ENCODE data around the gene GATD1. TPM values are rescaled to one million over a fixed set of nuclear protein-coding genes. Genes with fewer than 3 reads are reported as not detected.

Gene GATD1
- total and polyA plus RNA-seq, 2 experiments from 2014 or later: 39.3 to 51.0 TPM

- no peaks in the 10 kb centered on the region for H3K79me2 ChIP-seq (replicated peaks; ENCODE audit: insufficient read depth)
- H3K4me3 Mint-ChIP-seq: peak overlapping the region; percentile 64
- H3K27ac ChIP-seq (ENCODE audit: low read depth): no peak overlapping the region
- no peak overlapping the region for H2AFZ ChIP-seq
- H3K4me2 ChIP-seq: peak overlapping the region; percentile 88
- peak overlapping the region; percentile 65 for H3K4me3 ChIP-seq
- H3K9me3 Mint-ChIP-seq: no peaks in the 10 kb centered on the region; the same call in 2 of the 3 replicates
- no peak for ATAC-seq
- H3K4me1 ChIP-seq (ENCODE audit: insufficient read depth): peaks cover 6% of the 10 kb centered on the region
- H3K9me2 ChIP-seq (ENCODE audit: insufficient read depth): no peaks in the 10 kb centered on the region
- H3K4me1 Mint-ChIP-seq: peaks cover 9% of the 10 kb centered on the region; the same call in 2 of the 3 replicates
- no peaks in the 10 kb centered on the region for H4K20me1 ChIP-seq (replicated peaks; ENCODE audit: insufficient read depth)
- peak; percentile 13 for DNase-seq (ENCODE audit: low spot score)
- H3K36me3 ChIP-seq (ENCODE audit: insufficient read depth): no peaks in the 10 kb centered on the region
- no peaks in the 10 kb centered on the region for H3K27me3 ChIP-seq (ENCODE audit: insufficient read depth)
- 0 out of 2 replicates have a peak, but pooled peaks cover 16% of the 10 kb centered on the region for H3F3A ChIP-seq (replicated peaks; ENCODE audit: low read depth)
- TF ChIP-seq ZNF331 (CRISPR knock-in tag; IDR thresholded peaks at IDR 0.05; ENCODE audit: low read depth) (no peak), ZNF462 (CRISPR knock-in tag; IDR thresholded peaks at IDR 0.05) (no peak), NANOG (IDR thresholded peaks at IDR 0.05; ENCODE audit: borderline replicate concordance) (no peak), REST (IDR thresholded peaks at IDR 0.05; ENCODE audit: unreplicated experiment) (no peak), JUNB (IDR thresholded peaks at IDR 0.05; ENCODE audit: unreplicated experiment) (no peak), EZH2 (IDR thresholded peaks at IDR 0.05; ENCODE audit: low read depth, unreplicated experiment) (no peak), CTCF (conservative IDR thresholded peaks at IDR 0.05; ENCODE audit: low read depth in 2 of 2) (no peak), ZNF114 (CRISPR knock-in tag; IDR thresholded peaks at IDR 0.05) (no peak), ETS1 (IDR thresholded peaks at IDR 0.05) (no peak), EZH2phosphoT487 (IDR thresholded peaks at IDR 0.05; ENCODE audit: unreplicated experiment) (no peak), STAT1 (IDR thresholded peaks at IDR 0.05; ENCODE audit: unreplicated experiment) (no peak), CREB1 (CRISPR knock-in tag; IDR thresholded peaks at IDR 0.05; ENCODE audit: low read depth) (no peak), POLR2AphosphoS5 (IDR thresholded peaks at IDR 0.05; ENCODE audit: low read depth) (no peak)
- peaks cover 16% of the 10 kb centered on the region for H3K27me3 Mint-ChIP-seq (ENCODE audit: insufficient read depth, low read depth, poor library complexity)
- no peaks in the 10 kb centered on the region for H3K36me3 Mint-ChIP-seq (ENCODE audit: low read depth)
- no peak overlapping the region for H3K27ac Mint-ChIP-seq
Observed at GRCh38 chr11:724778-725386, 52.4 kb downstream of the GATD1 start.

Data from GM23338 (cell line).